Prostate gland (tissue), 2 donors: ENCODE measurements around the gene FHIT.

Experiments used
- POLR2AphosphoS5 ChIP-seq: sonication (generic); formaldehyde crosslinking; IDR thresholded peaks from one replicate; pipeline ENCODE4 v1.6.1; 2017; ENCODE audit warnings: antibody characterized with exemption
- TF ChIP-seq, protein P1 (sequence below), 4 experiments: fragments of 200-600 bp in 2 of 4; fragments of 450-650 bp in 2 of 4; sonication (generic) in 2 of 4; IDR thresholded peaks; 1 replicate in 3 of 4; 2 replicates in 1 of 4; pipeline ENCODE4 v1.5.1; 2016 to 2019; ENCODE audit warnings: antibody characterized with exemption in 4 of 4, mild to moderate bottlenecking in 2 of 4, moderate library complexity in 2 of 4

DNA sequence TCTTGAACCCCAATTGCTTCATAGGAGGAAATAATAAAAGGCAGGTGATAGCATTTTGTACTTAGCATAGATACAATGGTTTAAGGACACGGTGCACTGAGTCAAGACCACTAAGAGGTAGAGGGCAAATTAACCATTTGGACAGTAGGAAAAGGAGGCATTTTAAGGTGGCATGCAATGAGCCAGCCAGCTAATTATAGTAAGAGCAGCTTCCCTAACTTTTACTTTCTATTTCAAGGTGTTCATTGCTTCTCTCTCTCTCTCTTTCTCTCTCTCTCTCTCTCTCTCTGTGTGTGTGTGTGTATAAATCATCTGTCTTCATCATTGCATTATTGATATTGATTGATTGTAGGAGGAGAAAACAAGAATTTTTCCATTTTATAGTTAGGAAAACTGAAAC, 1461.0 kb downstream of the FHIT start:
- TF ChIP-seq POLR2AphosphoS5, result no peak
- TF ChIP-seq, protein P1, sequence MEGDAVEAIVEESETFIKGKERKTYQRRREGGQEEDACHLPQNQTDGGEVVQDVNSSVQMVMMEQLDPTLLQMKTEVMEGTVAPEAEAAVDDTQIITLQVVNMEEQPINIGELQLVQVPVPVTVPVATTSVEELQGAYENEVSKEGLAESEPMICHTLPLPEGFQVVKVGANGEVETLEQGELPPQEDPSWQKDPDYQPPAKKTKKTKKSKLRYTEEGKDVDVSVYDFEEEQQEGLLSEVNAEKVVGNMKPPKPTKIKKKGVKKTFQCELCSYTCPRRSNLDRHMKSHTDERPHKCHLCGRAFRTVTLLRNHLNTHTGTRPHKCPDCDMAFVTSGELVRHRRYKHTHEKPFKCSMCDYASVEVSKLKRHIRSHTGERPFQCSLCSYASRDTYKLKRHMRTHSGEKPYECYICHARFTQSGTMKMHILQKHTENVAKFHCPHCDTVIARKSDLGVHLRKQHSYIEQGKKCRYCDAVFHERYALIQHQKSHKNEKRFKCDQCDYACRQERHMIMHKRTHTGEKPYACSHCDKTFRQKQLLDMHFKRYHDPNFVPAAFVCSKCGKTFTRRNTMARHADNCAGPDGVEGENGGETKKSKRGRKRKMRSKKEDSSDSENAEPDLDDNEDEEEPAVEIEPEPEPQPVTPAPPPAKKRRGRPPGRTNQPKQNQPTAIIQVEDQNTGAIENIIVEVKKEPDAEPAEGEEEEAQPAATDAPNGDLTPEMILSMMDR (IDR thresholded peaks at IDR 0.05), result no peak
